Body of pancreas (tissue), 4 donors: Measurements from ENCODE around the gene MAML2.

Source experiments
- CTCF ChIP-seq, 7 experiments: fragments of 450-650 bp in 4 of 7; fragments of 200-600 bp in 3 of 7; sonication (generic) in 3 of 7; IDR thresholded peaks; one replicate each; pipeline ENCODE4 v1.5.1; 2016 to 2019; ENCODE audit warnings: antibody characterized with exemption in 7 of 7
- POLR2A ChIP-seq, 3 donors: fragments of 450-650 bp; IDR thresholded peaks; one replicate each; pipeline ENCODE4 v1.6.1; 2016; ENCODE audit warnings: antibody characterized with exemption in 3 of 3, mild to moderate bottlenecking in 2 of 3

GRCh38 chr11:96367342-96367741 is 24.3 kb upstream of the MAML2 start:
- TF ChIP-seq CTCF (IDR thresholded peaks at IDR 0.05), result no peak
- TF ChIP-seq POLR2A (IDR thresholded peaks at IDR 0.05), result no peak
